ENCODE measurements around the gene FAM3B.

Gene FAM3B

GRCh38 chr21:41398831-41399230, 82.2 kb downstream of the FAM3B start:
- DNase-seq, result no peak

- no peak for DNase-seq
Observed at GRCh38 chr21:41399246-41399800, 82.7 kb downstream of the FAM3B start.

- DNase-seq, result no peak
Observed at GRCh38 chr21:41402231-41402630, 85.6 kb downstream of the FAM3B start.

GRCh38 chr21:41402796-41403195, 86.2 kb downstream of the FAM3B start:
- DNase-seq, result no peak

GRCh38 chr21:41403331-41403730, 86.7 kb downstream of the FAM3B start:
- no peak for DNase-seq

GRCh38 chr21:41403966-41404365, 87.4 kb downstream of the FAM3B start:
- DNase-seq, result no peak

GRCh38 chr21:41405321-41405720, 88.7 kb downstream of the FAM3B start:
- DNase-seq, result no peak

GRCh38 chr21:41406340-41406739, 89.7 kb downstream of the FAM3B start:
- DNase-seq, result no peak

Data from NCI-H1417 (cell line).